ENCODE data around the gene ADM2.
"Not testable (repeated sequence)": the region's sequence is repeated elsewhere in the genome, so short reads cannot be mapped to it uniquely, and the experiment has no call there.

GRCh38 chr22:50432877-50433510 is 48.3 kb upstream of the ADM2 start:
- TF ChIP-seq FOXA1 (IDR thresholded peaks at IDR 0.05); LEF1 (IDR thresholded peaks at IDR 0.05; ENCODE audit: borderline replicate concordance): not testable (repeated sequence)

Measured in HEK293T (cell line).